C4-2B (cell line): ENCODE results near the gene ABLIM3.
A peak's percentile ranks its signal among the peaks of the same experiment; 100 is the strongest.

Experiments used
- H3K27ac ChIP-seq: fragments of 450-650 bp; 2 replicates; pipeline ENCODE4 v1.5.1; 2017
- ZFX ChIP-seq: fragments of 450-650 bp; IDR thresholded peaks from 2 replicates; pipeline ENCODE4 v1.6.1; 2017
- TF ChIP-seq, protein P1 (sequence below): fragments of 450-650 bp; conservative IDR thresholded peaks from 2 replicates; pipeline ENCODE4 v1.5.1; 2017; ENCODE audit warnings: mild to moderate bottlenecking

ABLIM3 gene

GRCh38 chr5:149143470-149143869 lies 2.2 kb downstream of the ABLIM3 start:
- no peak overlapping the region for H3K27ac ChIP-seq
- TF ChIP-seq ZFX, result no peak
- TF ChIP-seq, protein P1, sequence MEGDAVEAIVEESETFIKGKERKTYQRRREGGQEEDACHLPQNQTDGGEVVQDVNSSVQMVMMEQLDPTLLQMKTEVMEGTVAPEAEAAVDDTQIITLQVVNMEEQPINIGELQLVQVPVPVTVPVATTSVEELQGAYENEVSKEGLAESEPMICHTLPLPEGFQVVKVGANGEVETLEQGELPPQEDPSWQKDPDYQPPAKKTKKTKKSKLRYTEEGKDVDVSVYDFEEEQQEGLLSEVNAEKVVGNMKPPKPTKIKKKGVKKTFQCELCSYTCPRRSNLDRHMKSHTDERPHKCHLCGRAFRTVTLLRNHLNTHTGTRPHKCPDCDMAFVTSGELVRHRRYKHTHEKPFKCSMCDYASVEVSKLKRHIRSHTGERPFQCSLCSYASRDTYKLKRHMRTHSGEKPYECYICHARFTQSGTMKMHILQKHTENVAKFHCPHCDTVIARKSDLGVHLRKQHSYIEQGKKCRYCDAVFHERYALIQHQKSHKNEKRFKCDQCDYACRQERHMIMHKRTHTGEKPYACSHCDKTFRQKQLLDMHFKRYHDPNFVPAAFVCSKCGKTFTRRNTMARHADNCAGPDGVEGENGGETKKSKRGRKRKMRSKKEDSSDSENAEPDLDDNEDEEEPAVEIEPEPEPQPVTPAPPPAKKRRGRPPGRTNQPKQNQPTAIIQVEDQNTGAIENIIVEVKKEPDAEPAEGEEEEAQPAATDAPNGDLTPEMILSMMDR, result no peak

- TF ChIP-seq ZFX, result no peak
- TF ChIP-seq, protein P1, result no peak
- no peak overlapping the region for H3K27ac ChIP-seq
These were observed 3.3 kb downstream of the ABLIM3 start for GRCh38 chr5:149144637-149145036.

GRCh38 chr5:149145138-149145537 lies 3.8 kb downstream of the ABLIM3 start:
- H3K27ac ChIP-seq, result no peak overlapping the region
- TF ChIP-seq, protein P1, result no peak
- no peak for TF ChIP-seq ZFX

DNA sequence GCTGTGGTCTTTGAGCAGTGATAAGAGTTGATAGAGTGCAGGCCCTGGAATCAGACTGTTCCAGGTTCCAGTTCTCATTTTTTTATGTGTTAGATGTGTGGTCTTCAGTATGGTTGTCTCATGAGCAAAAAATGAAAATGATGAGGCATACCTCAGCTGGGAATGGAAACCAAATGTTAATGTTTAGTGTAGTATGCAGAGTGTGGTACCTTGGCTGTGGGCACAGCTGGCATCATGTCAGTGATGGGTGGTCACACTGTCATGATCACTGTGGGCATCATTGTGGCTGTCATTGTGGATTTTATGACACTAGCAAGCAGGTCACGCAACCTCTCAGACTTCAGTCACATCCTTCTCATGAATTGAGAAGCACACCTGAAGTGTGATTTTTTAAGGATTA lies 6.4 kb downstream of the ABLIM3 start:
- TF ChIP-seq ZFX, result no peak
- TF ChIP-seq, protein P1, result no peak
- H3K27ac ChIP-seq, result no peak overlapping the region

DNA sequence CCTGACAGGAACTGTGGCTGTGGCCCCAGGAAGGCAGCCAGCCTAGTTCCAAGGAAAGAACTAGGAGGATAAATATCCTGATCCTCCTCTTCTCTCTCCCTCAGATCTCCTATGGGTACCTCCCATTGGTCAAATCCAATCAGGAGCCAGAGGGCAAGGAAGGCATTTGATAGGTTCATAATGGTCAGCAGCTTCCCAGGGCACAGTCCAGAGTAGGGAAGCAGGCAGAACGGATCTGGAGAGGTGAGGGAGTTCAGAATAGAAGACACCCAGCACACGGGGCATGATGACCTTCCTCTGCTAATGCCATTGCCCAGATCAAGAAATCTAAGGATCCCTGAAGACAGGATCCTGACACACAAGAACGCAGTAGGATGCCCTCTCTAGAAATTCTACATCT lies 8.6 kb downstream of the ABLIM3 start:
- no peak for TF ChIP-seq ZFX
- TF ChIP-seq, protein P1, result no peak
- H3K27ac ChIP-seq, result peak overlapping the region; percentile 80

DNA sequence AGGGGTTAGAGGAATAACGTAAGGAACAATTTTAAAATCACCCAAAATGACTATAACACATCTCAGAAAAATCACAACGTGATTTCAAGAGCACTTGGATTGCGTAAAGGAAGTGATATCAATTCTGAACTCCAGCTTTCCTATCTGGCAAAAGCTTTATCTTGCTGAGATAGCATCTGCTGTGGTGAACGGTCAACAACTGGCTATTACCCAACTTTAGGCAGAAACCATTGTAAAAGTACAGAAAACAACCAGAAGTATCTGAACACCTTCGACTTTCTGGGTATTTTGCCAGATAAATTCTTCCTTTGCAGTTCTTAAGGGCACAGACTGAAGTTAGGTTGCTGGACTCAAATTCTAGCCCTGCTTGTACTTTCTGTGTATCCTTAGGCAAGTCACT lies 9.2 kb downstream of the ABLIM3 start:
- TF ChIP-seq, protein P1, result no peak
- TF ChIP-seq ZFX, result no peak
- peak overlapping the region; percentile 80; the same call in 1 of the 2 replicates for H3K27ac ChIP-seq

DNA sequence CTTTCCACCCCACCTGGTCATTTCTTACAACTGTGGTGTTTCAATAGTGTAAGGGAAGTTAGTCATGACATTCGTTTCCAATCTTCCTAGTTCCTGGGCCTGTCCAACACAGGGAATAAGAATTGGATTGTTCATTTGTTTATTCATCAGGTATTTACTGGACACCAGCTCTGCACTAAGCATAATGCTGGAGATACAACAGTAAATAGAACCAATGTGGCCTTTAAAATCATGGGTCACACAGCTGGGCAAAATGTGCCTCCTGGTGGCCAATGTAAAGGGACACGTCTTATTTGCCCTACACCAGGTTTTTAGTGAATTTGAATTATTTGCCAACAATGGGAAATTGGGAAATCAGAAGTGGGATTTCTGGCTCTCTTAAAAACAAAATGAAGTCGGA lies 10.4 kb downstream of the ABLIM3 start:
- TF ChIP-seq, protein P1, result peak; percentile 59
- TF ChIP-seq ZFX, result no peak

More for the DNA sequence above, 10.4 kb downstream of the ABLIM3 start:
- peak overlapping the region; percentile 80; the same call in 1 of the 2 replicates for H3K27ac ChIP-seq
